HG03575 (cell line): ENCODE measurements around the gene MRLN.
"Not testable (repeated sequence)": the region's sequence is repeated elsewhere in the genome, so short reads cannot be mapped to it uniquely, and the experiment has no call there.

ENCODE experiments used
- ATAC-seq: cut with Tn5 transposase; IDR thresholded peaks from one replicate; pipeline ENCODE4 v1.9.1; 2021; ENCODE audit not compliant: unreplicated experiment, insufficient number of reproducible peaks, low FRiP score; ENCODE audit errors: extremely low read depth

The MRLN gene

DNA sequence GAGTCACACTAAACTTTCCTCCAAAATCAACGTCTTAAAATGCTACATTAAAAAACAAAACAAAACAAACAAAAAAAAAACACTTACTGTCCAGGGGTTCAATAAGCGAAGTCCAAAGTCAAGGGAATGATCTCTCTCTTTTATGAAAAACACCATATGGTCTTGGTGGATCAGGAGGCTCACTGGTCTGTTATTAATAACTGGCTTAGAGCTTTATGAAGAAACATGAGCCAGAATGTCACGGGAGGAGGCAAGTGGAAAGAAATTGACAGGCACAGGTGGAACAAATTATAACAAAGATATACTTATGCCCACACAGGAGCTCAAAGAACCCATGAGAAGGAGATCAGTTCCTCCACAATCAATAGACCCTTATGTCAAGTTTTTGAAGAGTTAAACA, at the start of gene MRLN:
TSS of gene MRLN (minus strand) at position 189 of the 400 bp plus-strand sequence.
- ATAC-seq: no peak

DNA sequence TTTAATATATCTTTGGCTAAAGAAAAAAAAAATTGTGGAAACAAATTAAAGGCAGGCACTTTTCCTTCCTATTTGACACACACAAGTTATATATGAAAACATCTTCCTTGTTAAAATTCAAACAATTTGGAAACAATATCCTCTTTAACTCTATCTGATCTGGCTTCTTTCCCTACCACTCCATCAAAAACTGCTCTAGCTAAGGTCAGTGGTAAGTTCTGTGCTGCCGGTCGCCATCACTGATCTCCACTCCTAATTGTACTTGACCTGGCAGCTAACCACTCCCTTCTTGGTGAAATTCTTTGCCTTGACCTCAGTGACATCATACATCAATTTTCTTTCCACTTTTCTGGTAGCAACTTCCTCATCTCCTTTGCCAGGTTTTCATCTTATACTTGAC, 47.9 kb upstream of the MRLN start:
- no peak for ATAC-seq

GRCh38 chr10:59799421-59799820, 46.2 kb upstream of the MRLN start:
- no peak for ATAC-seq

GRCh38 chr10:59793919-59794318, 40.7 kb upstream of the MRLN start:
- ATAC-seq: no peak

- no peak for ATAC-seq
These were observed 39.6 kb upstream of the MRLN start for GRCh38 chr10:59792812-59793211.

DNA sequence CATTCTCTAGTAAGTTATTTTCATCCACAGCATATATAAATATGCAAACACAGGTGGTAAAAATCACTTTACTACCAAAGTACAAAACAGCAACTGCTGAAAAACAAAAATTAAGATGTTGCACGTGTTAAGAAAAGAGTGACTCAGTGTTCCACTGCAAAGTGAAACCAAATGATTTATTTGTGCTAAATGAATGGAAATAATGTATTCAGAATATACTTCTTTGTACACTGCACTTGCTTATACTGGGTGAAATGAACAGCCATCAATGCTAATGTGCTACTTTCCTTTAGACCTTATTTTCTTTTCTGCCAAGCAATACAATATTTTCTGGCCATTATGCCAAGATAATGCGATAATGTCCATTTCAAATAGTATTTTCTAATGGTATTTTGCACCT, 38.3 kb upstream of the MRLN start:
- ATAC-seq: no peak

- ATAC-seq: not testable (repeated sequence)
These were observed 36.8 kb upstream of the MRLN start for GRCh38 chr10:59790080-59790479.

DNA sequence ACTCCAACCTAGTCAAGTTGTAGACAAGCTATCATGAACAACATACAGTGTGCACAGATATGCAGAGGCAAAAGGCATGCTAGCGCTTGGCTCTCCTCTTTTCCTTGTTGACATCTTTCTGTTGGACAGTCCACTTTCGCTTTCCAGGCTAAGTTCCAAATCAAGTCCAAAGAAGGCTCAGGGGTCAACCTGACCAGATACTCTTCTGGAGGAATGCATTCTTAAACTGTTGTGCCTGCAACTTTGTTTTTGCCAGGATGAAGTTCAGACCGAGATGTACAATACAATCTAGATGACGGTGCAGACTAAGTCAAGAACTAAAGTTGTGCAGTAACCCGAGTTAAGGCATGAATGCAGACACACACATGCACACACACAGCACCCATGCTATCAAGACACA, 35.7 kb upstream of the MRLN start:
- ATAC-seq: not testable (repeated sequence)

- ATAC-seq: not testable (repeated sequence)
These were observed 33.8 kb upstream of the MRLN start for GRCh38 chr10:59787032-59787431.

DNA sequence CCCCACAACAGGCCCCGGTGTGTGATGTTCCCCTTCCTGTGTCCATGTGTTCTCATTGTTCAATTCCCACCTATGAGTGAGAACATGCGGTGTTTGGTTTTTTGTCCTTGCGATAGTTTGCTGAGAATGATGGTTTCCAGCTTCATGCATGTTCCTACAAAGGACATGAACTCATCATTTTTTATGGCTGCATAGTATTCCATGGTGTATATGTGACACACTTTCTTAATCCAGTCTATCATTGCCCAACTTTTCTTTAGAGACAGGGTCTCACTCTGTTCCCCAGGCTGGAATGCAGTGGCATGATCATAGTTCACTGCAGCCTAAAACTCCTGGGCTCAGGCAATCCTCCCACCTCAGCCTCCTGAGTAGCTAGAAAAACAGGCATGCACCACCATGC, 32.2 kb upstream of the MRLN start:
- ATAC-seq: not testable (repeated sequence)

DNA sequence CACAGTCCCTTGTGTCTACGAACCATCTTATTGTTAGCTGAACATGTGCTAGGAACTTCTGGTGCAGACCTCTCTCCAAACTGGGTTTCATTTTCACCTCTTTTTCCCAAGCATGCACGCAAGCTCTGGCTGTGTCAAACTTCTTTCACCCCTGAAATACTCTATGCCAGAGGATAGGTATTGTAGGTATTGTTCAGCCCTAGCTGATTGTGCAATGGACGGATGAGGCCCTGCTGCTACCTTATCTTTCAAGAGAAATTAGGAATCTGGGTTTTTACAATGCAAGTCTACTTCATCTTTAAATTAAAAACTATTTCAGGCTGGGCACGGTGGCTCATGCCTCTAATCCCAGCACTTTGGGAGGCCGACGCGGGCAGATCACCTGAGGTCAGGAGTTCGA, 28.3 kb upstream of the MRLN start:
- no peak for ATAC-seq

DNA sequence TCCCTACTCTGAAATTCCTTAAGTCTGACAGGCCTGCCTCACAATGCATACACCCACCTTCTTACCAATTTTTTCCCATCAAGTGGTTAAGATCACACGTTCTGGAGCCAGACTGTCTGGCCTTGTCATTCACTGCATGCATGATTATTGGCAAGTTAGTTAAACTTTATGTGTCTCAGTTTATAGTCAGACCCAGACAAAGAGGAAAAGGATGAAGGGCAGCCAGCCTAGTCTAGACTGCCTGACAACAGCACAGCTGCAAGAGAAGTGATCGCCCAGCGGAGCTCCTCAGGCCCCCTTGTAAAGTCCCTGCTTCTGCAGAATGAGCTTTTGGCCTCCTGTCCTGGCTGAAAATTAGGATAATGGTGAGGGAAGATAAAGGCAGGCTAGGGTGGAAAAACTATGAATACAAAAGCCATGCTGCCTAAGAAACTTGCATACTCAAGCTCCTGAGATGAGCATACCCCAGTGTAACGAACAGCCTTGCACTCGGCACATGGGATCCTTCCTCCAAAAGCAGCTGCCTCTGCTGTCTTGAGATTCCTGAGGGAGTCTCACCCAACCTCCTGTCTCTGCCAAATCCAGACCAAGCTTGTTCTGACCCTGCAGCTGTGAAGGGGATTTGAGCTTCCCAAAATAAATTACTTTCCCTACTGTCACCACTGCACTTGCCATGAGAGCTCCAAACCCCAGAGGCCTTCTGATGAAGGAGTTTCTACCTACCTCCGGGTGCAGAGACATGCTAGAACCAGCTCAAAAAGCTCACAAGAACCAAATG, 26.7 kb upstream of the MRLN start:
- no peak for ATAC-seq

DNA sequence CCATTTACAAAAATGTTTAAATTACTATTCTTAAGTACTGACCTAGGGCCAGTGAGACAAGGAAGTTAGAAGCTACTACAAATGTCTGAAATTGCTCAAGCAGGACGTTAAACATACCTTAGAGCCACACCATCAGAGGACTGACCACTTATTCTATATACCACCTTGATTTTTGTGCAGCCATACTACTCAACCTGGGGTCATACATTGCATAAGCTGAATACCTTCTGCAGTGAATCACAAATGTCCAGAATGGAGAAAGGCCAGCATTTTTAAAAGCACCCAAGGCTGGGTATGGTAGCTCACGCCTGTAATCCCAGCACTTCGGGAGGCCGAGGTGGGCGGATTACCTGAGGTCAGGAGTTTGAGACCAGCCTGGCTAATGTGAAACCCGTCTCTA, 21.2 kb upstream of the MRLN start:
- ATAC-seq: no peak

- ATAC-seq: no peak
These were observed 19.8 kb upstream of the MRLN start for GRCh38 chr10:59773088-59773487.

GRCh38 chr10:59771162-59771807, 18.0 kb upstream of the MRLN start:
- no peak for ATAC-seq

DNA sequence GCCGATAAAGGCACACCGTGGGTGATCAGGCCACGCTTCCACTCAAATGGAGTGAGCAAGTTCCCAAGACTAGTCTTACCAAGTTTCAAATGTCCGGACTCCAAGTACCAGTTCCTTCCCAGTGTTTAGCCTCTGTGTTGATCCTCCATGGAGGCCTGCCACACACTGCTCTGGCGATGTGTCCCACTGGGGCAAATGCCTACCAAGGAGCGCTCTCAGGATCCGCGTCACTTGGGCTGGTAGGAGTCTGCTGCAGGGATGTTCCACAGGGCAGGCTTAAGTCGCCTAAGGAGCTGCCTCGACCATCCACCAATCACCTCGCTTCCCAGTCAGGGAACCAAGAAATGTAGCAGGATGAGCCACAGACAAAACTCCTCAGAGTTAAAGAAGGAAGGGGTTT, 17.4 kb upstream of the MRLN start:
- no peak for ATAC-seq

GRCh38 chr10:59762505-59762904, 9.2 kb upstream of the MRLN start:
- no peak for ATAC-seq

DNA sequence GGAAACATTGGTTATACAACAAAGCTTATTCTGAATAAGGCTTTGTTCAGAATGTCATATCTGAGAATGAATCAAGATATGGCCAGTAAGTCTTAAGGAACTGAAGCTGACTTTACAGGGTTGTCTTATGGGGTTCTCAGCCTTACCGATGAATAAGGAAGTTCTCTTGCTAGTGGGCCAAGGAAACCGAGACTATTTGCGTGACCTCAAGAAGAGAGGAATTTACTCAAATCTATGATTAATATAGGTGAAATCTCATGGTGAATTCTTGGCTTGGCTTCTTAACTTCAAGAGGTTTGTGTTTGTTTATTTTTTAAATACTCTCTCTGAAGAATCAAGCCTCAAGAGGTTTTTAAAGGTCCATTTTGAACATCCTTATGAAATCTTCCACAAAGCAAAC, 4.7 kb upstream of the MRLN start:
- no peak for ATAC-seq

DNA sequence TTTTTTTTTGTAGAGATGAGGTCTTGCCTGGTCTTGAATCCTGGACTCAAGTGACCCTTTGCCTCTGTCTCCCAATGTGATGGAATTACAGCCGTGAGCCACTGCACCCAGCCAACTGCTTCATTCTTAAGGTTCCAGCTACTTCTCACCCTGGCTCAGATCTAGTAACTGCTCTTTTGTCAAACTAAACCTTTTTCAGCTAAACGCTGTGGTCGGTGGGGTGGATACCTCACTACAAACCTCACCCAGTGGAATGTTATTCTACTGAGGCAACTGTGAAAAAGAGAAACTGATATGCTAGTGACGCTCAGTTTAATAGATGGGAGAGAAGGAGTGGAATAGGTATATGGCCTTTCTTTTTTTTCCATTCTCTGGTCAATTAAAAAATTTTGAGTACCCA, 1.7 kb upstream of the MRLN start:
- no peak for ATAC-seq

GRCh38 chr10:59752278-59752940, 846 bp downstream of the MRLN start:
- ATAC-seq: no peak
